DND-41 (cell line): ENCODE results near the gene CNTLN.
"Not testable (repeated sequence)": the region's sequence is repeated elsewhere in the genome, so short reads cannot be mapped to it uniquely, and the experiment has no call there.

Experiments used
- ATAC-seq: fragments of 200-7000 bp; cut with Tn5 transposase; 3 replicates; pipeline ENCODE4 v1.9.1; 2021; ENCODE audit warnings: low read depth; ENCODE audit not compliant: insufficient read depth
- DNase-seq: peaks from one replicate; pipeline ENCODE4 v3.0.0-alpha.2; 2020
- H2AFZ ChIP-seq: 2 replicates; pipeline ENCODE4 v1.6.0; 2012; ENCODE audit warnings: low read depth, low read length
- H3K27ac ChIP-seq: 2 replicates; pipeline ENCODE4 v1.5.1; 2012; ENCODE audit warnings: low read length, inconsistent platforms
- H3K27me3 ChIP-seq: fragments of 200-600 bp; sonication (generic); 2 replicates; pipeline ENCODE4 v1.6.0; 2012; ENCODE audit warnings: low read length, mild to moderate bottlenecking, inconsistent platforms; ENCODE audit not compliant: insufficient read depth, poor library complexity
- H3K36me3 ChIP-seq: 2 replicates; pipeline ENCODE4 v1.5.1; 2012; ENCODE audit warnings: low read length, inconsistent platforms; ENCODE audit not compliant: insufficient read depth
- H3K4me1 ChIP-seq: 2 replicates; pipeline ENCODE4 v1.5.1; 2012; ENCODE audit warnings: mild to moderate bottlenecking, low read length; ENCODE audit not compliant: insufficient read depth
- H3K4me2 ChIP-seq: 2 replicates; pipeline ENCODE4 v1.6.0; 2012; ENCODE audit warnings: mild to moderate bottlenecking, moderate library complexity, low read length, inconsistent platforms; ENCODE audit not compliant: insufficient read depth
- H3K4me3 ChIP-seq, 2 experiments: fragments of 200-600 bp in 1 of 2; shearing (Covaris generic) in 1 of 2; 2 replicates each; pipeline ENCODE4 v1.5.1; 2012 to 2016; ENCODE audit warnings: inconsistent platforms in 2 of 2, low read length in 2 of 2, mild to moderate bottlenecking in 2 of 2, low read depth in 1 of 2, moderate library complexity in 1 of 2
- H3K79me2 ChIP-seq: 2 replicates; pipeline ENCODE4 v1.6.0; 2012; ENCODE audit warnings: low read length, inconsistent platforms; ENCODE audit not compliant: insufficient read depth
- H3K9ac ChIP-seq: 2 replicates; pipeline ENCODE4 v1.6.0; 2012; ENCODE audit warnings: low read depth, mild to moderate bottlenecking, inconsistent platforms, low read length, moderate library complexity
- H3K9me3 ChIP-seq: 2 replicates; pipeline ENCODE4 v1.5.1; 2012; ENCODE audit warnings: low read length, moderate library complexity, mild to moderate bottlenecking, inconsistent platforms; ENCODE audit not compliant: insufficient read depth, severe bottlenecking
- H4K20me1 ChIP-seq: 2 replicates; pipeline ENCODE4 v1.6.0; 2012; ENCODE audit warnings: low read length; ENCODE audit not compliant: insufficient read depth
- CTCF ChIP-seq: IDR thresholded peaks from 2 replicates; pipeline ENCODE4 v1.5.1; 2012; ENCODE audit warnings: borderline replicate concordance, low read length, moderate library complexity, mild to moderate bottlenecking; ENCODE audit not compliant: poor library complexity, severe bottlenecking; ENCODE audit errors: extremely low read depth
- EZH2 ChIP-seq: IDR thresholded peaks from 3 replicates; pipeline ENCODE4 v1.6.1; 2012; ENCODE audit warnings: borderline replicate concordance, low read depth, mild to moderate bottlenecking, moderate library complexity, low read length, inconsistent platforms; ENCODE audit not compliant: severe bottlenecking

The CNTLN gene

GRCh38 chr9:17332115-17332514, 197.3 kb downstream of the CNTLN start:
- no peak overlapping the region for H3K4me2 ChIP-seq
- no peak overlapping the region for H3K27ac ChIP-seq
- no peaks in the 10 kb centered on the region for H3K4me1 ChIP-seq
- no peak overlapping the region for H3K9ac ChIP-seq
- TF ChIP-seq CTCF, result no peak
- TF ChIP-seq EZH2, result no peak
- H3K4me3 ChIP-seq, result no peak overlapping the region
- H4K20me1 ChIP-seq, result no peaks in the 10 kb centered on the region
- no peaks in the 10 kb centered on the region for H3K27me3 ChIP-seq
- H2AFZ ChIP-seq, result no peak overlapping the region
- H3K9me3 ChIP-seq, result no peaks in the 10 kb centered on the region
- no peaks in the 10 kb centered on the region for H3K79me2 ChIP-seq
- no peak for ATAC-seq
- peaks cover 3% of the 10 kb centered on the region; the same call in 1 of the 2 replicates for H3K36me3 ChIP-seq
- DNase-seq, result no peak

- H3K4me3 ChIP-seq, result no peak overlapping the region
- TF ChIP-seq CTCF, result no peak
- TF ChIP-seq EZH2, result no peak
- no peak for DNase-seq
Observed at GRCh38 chr9:17339156-17339555, 204.3 kb downstream of the CNTLN start.

GRCh38 chr9:17342696-17343095, 207.9 kb downstream of the CNTLN start:
- Histone ChIP-seq H3K9me3 (no peaks in the 10 kb centered on the region), H3K4me3 (no peak overlapping the region), H4K20me1 (no peaks in the 10 kb centered on the region), H3K27ac (no peak overlapping the region), H3K36me3 (peaks cover 23% of the 10 kb centered on the region), H3K79me2 (no peaks in the 10 kb centered on the region), H3K9ac (no peak overlapping the region), H3K27me3 (no peaks in the 10 kb centered on the region), H3K4me1 (no peaks in the 10 kb centered on the region), H2AFZ (no peak overlapping the region), H3K4me2 (no peak overlapping the region)
- DNase-seq (no peak), ATAC-seq (no peak)
- TF ChIP-seq CTCF (no peak), EZH2 (no peak)

More at GRCh38 chr9:17339156-17339555, 204.3 kb downstream of the CNTLN start:
- Histone ChIP-seq H4K20me1 (no peaks in the 10 kb centered on the region), H3K36me3 (peaks cover 11% of the 10 kb centered on the region), H3K9me3 (no peaks in the 10 kb centered on the region), H3K9ac (no peak overlapping the region), H3K4me2 (no peak overlapping the region), H3K27ac (no peak overlapping the region), H3K4me1 (no peaks in the 10 kb centered on the region), H3K79me2 (no peaks in the 10 kb centered on the region), H3K27me3 (no peaks in the 10 kb centered on the region), H2AFZ (no peak overlapping the region)
- ATAC-seq, result no peak

- Histone ChIP-seq H2AFZ (no peak overlapping the region), H3K27ac (no peak overlapping the region), H4K20me1 (no peaks in the 10 kb centered on the region), H3K9me3 (no peaks in the 10 kb centered on the region), H3K79me2 (no peaks in the 10 kb centered on the region), H3K36me3 (peaks cover 11% of the 10 kb centered on the region; the same call in 1 of the 2 replicates), H3K9ac (no peak overlapping the region), H3K27me3 (no peaks in the 10 kb centered on the region), H3K4me1 (no peaks in the 10 kb centered on the region), H3K4me2 (no peak overlapping the region), H3K4me3 (no peak overlapping the region)
- TF ChIP-seq EZH2 (no peak), CTCF (no peak)
- ATAC-seq (no peak), DNase-seq (no peak)
Observed at GRCh38 chr9:17349831-17350230, 215.0 kb downstream of the CNTLN start.

GRCh38 chr9:17354006-17354405, 219.2 kb downstream of the CNTLN start:
- H3K4me2 ChIP-seq, H3K27ac ChIP-seq, H3K9me3 ChIP-seq, H2AFZ ChIP-seq, H3K36me3 ChIP-seq, H3K4me3 ChIP-seq, H4K20me1 ChIP-seq, H3K9ac ChIP-seq, ATAC-seq, H3K4me1 ChIP-seq, DNase-seq, H3K79me2 ChIP-seq, H3K27me3 ChIP-seq: not testable (repeated sequence)
